A549 treated with CORT108297 at 1 μM for 4 hours (cell line): ENCODE results near the gene PRSS37. TPM values are rescaled to one million over a fixed set of nuclear protein-coding genes. Genes with fewer than 3 reads are reported as not detected.

Experiments used
- total RNA-seq: library from RNA; stranded (reverse); fragments of 200-300 nt; extraction: Qiagen RNA extraction; gene quantifications from 5 replicates; pipeline ENCODE4 v1.2.3, GENCODE V29; 2022

PRSS37 gene
- not detected in 5 replicates for total RNA-seq

GRCh38 chr7:141841385-141841784 is at the start of gene PRSS37:
Gene PRSS37, minus strand, starts transcription at chr7:141841485. Its CDS starts 436 bp downstream, at chr7:141841049.

GRCh38 chr7:141789917-141790316 is 51.4 kb downstream of the PRSS37 start, which contains the start of gene TAS2R5:
Gene TAS2R5, plus strand, starts transcription at chr7:141790217. Its CDS starts 145 bp downstream, at chr7:141790362.

Other genes starting within 250 kb of the PRSS37 start
- 5.4 to 7.0 TPM (median 6.7 TPM) in 5 replicates for gene DENND11, start 139.3 kb downstream of the PRSS37 start, total RNA-seq
- 0.03 TPM in 1 of 5 replicates, not detected in the others for gene WEE2, start 133.1 kb downstream of the PRSS37 start, total RNA-seq
- 259 to 361 TPM (median 286 TPM) in 5 replicates for gene SSBP1, start 103.1 kb downstream of the PRSS37 start, total RNA-seq
- gene TAS2R3, start 77.4 kb downstream of the PRSS37 start, total RNA-seq, result not detected in 5 replicates
- 0.08 to 0.21 TPM (median 0.13 TPM) in 5 replicates for gene TAS2R4, start 64.8 kb downstream of the PRSS37 start, total RNA-seq
- gene TAS2R5, start 51.3 kb downstream of the PRSS37 start, total RNA-seq, result 0.24 to 0.47 TPM (median 0.35 TPM) in 5 replicates
- gene OR9A4, start 74.9 kb upstream of the PRSS37 start, total RNA-seq, result not detected in 5 replicates
- not detected in 5 replicates for gene CLEC5A, start 105.5 kb upstream of the PRSS37 start, total RNA-seq
- gene TAS2R38, start 132.3 kb upstream of the PRSS37 start, total RNA-seq, result not detected in 5 replicates
- 0.32 to 0.61 TPM (median 0.46 TPM) in 5 replicates for gene MGAM, start 154.4 kb upstream of the PRSS37 start, total RNA-seq